Activated CD4-positive, alpha-beta T cell treated with anti-CD3 and anti-CD28 coated beads, Interleukin-2, Interleukin-4, amounts not matched to agents 100 ng/mL and 50 ng/mL, durations not matched to agents 16 hours and 8 hours (primary cell): ENCODE measurements around the gene SYT3.
"Not testable (repeated sequence)": the region's sequence is repeated elsewhere in the genome, so short reads cannot be mapped to it uniquely, and the experiment has no call there.

Experiments
- DNase-seq: peaks from one replicate; pipeline ENCODE4 v3.0.0-alpha.2; 2020; ENCODE audit warnings: low spot score

SYT3 gene

DNA sequence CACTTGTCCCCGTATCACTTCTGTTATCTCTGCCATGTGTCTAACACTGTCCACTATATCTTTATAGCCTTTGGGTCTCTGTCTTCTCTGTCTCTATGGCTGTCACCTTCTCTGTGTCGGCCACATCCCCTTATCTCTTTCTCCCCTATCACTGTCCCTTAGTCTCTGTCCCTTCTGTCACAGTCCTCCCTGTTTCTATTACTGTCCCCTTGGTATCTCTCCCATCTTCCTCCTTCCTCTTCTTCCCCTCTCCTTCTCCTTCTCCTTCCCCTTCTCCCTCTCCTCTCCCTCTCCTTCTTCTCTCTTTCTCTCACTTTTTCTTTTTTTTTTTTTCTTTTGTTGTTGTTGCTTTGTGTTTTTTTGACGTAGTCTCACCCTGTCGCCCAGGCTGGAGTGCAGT, 36.7 kb downstream of the SYT3 start:
- no peak for DNase-seq

DNA sequence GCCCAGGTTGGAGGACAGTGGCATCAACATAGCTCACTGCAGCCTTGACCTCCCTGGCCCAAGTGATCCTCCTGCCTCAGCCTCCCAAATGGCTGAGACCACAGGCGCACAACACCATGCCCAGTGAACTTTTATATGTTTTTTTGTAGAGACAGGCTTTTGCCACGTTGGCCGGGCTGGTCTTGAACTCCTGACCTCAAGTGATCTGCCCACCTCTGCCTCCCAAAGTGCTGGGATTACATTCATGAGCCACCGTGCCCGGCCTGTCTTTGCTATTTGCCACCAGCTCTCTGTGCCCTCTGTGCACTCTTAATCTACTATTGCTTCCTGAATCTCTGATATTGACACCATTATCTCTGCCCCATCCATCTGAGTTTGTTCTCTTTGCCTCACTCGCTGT, 37.2 kb downstream of the SYT3 start:
- no peak for DNase-seq

DNA sequence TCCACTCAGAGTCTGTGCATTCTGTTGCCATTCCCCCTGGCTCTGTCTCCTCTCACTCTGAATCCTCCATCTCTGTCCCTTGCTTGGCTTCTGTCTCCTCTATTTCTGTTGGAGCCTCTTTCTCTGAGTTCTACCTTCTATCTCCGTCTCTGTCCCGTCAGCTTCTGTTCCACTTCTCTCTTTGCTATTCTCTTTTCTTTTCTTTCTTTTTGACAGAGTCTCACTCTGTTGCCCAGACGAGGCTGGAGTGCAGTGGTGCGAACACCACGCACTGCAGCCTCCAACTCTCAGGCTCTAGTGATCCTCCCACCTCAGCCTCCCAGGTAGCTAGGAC, 37.6 kb downstream of the SYT3 start:
- no peak for DNase-seq

DNA sequence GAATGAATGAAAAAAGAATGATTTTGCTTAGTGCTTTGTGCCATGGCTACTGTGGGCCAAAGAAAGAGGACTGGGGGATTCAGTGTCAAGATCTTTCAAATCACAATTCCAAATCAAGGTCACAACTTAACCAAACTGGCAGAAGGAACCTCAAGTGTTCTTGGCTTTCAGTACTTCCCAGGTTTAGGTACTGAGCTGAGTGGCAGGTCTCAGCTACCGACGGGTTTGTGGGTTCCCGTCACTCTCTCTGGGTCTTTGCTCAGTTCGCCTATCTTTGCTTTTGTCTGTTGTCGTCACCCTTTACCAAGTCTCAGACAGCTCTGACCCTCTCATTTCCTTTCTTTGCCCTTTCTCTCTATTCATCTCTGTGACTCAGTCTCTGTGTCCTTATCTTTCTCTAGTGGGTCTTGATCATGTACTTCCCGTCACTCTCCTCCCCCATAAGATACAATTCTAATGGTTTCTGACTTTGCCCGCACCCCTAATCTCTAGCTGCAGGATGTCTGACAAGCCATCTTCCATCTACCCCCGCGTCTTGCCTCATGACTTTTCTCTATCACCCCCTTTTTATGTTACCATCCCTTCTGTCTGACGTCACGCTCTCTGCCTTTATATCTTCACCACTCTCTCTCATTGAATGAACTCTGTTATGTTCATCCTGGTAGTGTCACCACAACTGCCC, 38.1 kb downstream of the SYT3 start:
- no peak for DNase-seq

DNA sequence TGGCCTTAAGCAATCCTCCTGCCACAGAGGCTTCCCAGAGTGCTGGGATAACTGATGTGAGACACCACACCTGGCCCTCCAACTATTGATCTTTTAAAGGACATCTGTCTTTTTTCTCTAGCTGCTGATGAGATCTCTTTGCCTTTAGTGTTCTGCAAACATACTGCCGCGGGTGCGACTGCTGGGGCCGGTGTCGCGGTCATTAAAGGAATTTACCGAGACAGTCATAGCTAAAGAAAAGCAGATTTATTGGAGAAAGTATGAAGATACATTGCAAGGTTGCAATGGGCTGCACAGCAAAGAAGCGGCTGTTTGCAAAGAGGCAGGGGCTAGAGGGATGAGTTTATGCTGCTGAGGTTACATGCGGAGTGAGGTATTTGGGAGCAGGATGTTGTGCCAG, 40.3 kb downstream of the SYT3 start:
- DNase-seq = no peak

DNA sequence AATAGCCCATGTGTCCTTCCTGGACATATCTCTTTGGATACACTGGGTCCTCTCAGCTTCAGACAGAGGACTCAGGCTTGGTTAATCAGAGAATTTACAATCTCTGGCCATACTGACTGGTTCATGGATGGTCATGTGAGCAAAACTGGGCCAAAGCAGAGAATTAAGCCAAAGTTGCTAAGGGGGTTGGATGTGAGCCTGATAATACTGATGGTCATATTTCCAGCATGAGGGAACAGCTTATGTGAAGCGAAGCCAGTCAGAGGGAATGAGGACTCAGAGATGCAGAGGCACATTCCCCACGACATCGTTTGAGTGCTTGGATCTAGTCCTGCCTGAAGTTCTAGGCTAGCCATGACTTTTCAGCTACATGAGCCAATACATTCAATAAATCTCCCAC, 49.5 kb downstream of the SYT3 start:
- DNase-seq = no peak

DNA sequence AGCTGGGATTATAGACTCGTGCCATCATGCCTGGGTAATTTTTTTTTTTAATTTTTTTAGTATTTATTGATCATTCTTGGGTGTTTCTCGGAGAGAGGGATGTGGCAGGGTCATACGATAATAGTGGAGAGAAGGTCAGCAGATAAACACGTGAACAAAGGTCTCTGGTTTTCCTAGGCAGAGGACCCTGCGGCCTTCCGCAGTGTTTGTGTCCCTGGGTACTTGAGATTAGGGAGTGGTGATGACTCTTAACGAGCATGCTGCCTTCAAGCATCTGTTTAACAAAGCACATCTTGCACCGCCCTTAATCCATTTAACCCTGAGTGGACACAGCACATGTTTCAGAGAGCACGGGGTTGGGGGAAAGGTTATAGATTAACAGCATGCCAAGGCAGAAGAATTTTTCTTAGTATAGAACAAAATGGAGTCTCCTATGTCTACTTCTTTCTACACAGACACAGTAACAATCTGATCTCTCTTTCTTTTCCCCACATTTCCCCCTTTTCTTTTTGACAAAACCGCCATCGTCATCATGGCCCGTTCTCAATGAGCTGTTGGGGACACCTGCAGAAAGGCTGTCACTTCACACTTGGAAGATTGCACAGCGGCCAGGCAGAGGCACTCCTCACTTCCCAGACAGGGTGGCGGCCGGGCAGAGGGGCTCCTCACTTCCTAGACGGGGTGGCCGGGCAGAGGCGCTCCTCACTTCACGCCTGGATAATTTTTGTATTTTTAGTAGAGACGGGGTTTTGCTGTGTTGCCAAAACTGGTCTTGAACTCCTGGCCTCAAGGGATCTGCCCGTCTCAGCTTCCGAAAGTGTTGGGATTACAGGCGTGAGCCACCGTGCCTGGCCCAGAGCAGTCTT, 57.7 kb downstream of the SYT3 start:
- not testable (repeated sequence) for DNase-seq

DNA sequence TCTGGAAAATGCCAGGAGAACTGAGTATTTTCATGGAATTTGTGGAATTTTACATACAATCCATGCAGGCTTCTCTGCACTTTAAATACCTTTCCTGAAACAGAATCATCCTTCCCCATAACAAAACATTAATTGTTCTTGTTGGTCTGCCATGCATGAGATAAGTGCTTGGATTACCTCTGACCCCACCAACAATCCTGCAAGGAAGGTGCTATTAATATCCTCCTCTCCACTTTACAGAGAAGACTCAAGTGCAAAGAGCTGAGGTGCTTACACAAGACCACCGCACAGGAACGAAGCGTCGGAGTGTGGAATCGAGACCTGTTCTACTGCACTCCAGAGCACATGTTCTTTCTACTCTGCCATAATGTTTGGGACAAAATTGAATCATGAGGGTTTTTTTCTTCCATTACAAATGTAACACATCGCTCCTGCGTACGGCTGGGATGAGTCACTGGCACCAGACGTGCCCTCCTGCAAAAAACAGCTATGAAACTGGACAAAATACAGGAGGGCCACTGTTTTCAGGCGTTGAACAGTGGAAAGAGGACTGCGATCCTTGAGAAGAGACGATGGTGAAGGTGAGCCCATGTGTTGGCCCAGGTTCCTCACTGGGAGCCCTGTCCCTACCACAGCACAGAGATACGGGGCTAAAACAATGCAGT, 58.6 kb downstream of the SYT3 start:
- DNase-seq = no peak

DNA sequence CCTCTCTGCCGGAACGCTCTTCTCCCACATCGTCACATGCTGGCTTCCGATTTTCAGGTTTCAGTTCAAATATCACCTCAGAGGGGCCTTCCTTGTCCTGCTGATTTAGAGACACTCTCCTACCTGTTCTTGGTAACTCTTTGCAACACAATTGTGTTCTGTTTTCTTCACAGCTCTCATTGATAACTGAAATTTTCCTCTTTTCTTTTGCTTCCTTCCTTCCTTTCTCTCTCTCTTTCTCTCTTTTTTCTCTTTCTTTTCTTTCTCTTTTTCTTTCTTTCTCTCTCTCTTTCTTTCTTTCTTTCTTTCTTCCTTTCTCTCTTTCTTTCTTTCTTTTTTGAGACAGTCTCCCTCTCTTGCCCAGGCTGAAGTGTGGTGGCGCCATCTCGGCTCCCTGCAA, 59.4 kb downstream of the SYT3 start:
- DNase-seq = no peak

DNA sequence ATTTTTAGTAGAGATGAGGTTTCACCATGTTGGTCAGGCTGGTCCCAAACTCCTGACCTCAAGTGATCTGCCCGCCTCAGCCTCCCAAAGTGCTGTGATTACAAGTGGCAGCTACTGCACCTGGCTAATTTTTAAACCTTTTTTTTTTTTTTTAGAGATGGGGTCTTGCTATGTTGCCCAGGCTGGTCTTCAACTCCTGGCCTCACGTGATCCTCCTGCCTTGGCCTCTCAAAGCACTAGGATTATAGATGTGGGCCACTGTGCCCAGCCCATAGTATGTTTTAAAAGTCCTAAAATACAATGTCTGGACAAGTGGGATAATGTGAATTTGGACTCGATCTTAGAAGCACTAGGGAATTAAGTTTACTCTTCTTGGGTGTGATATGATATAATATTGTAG, 62.9 kb downstream of the SYT3 start:
- not testable (repeated sequence) for DNase-seq

DNA sequence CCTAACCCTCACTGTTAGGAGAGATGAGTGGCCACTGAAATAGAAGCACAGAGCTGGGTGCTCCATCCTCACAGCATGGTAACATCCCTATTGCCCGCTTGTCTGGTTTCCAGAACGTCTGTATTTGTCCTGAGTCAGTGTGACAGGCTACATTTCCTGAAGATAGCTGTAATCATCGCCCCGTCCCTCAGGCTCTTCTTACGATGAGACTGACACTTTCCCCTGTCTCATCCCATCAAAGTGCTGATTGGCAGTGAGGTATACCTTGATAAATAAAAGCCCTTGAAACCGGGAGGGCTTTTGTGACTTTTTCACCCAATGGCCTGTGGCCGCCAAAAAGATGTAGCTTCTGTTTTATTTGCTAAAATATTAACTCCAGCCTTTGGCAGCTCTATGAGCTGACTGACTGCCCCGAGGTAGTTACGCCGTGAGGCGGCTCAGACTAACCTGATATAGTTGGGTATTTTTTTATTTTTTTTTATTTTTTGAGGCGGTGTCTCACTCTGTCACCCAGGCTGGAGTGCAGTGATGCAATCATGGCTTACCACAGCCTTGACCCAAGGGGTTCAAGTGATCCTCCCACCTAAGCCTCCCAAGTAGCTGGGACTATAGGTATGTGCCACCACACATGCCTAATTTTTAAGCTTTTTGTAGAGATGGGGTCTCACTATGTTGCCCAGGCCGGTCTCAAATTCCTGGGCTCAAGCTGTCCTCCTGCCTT, 65.8 kb downstream of the SYT3 start:
- no peak for DNase-seq
